HUES48 (cell line): ENCODE data around the gene GRIN2D.

Experiments
- H3K27ac ChIP-seq: one replicate; pipeline ENCODE4 v1.7.0; 2013; ENCODE audit warnings: low read depth, low read length, inconsistent platforms
- H3K27me3 ChIP-seq: 2 replicates; pipeline ENCODE4 v1.6.1; 2013; ENCODE audit warnings: mild to moderate bottlenecking, low read length; ENCODE audit not compliant: control insufficient read depth, insufficient read depth
- H3K36me3 ChIP-seq: 2 replicates; pipeline ENCODE4 v1.6.1; 2013; ENCODE audit warnings: low read length; ENCODE audit not compliant: control insufficient read depth, insufficient read depth
- H3K4me1 ChIP-seq: 2 replicates; pipeline ENCODE4 v1.6.1; 2013; ENCODE audit warnings: mild to moderate bottlenecking, low read length; ENCODE audit not compliant: control insufficient read depth, insufficient read depth
- H3K4me3 ChIP-seq: 2 replicates; pipeline ENCODE4 v1.5.1; 2013; ENCODE audit warnings: mild to moderate bottlenecking, low read depth, low read length
- H3K9ac ChIP-seq: 2 replicates; pipeline ENCODE4 v1.6.1; 2013; ENCODE audit warnings: mild to moderate bottlenecking, low read depth, low read length, moderate library complexity
- H3K9me3 ChIP-seq: 2 replicates; pipeline ENCODE4 v1.6.1; 2013; ENCODE audit warnings: low read length; ENCODE audit not compliant: control insufficient read depth, insufficient read depth

The GRIN2D gene

GRCh38 chr19:48418317-48419064, 25.0 kb downstream of the GRIN2D start:
- Histone ChIP-seq H3K4me1 (peaks cover 20% of the 10 kb centered on the region; the same call in 1 of the 2 replicates), H3K27ac (no peak overlapping the region), H3K36me3 (no peaks in the 10 kb centered on the region), H3K27me3 (no peaks in the 10 kb centered on the region), H3K9me3 (no peaks in the 10 kb centered on the region), H3K4me3 (no peak overlapping the region), H3K9ac (no peak overlapping the region)

DNA sequence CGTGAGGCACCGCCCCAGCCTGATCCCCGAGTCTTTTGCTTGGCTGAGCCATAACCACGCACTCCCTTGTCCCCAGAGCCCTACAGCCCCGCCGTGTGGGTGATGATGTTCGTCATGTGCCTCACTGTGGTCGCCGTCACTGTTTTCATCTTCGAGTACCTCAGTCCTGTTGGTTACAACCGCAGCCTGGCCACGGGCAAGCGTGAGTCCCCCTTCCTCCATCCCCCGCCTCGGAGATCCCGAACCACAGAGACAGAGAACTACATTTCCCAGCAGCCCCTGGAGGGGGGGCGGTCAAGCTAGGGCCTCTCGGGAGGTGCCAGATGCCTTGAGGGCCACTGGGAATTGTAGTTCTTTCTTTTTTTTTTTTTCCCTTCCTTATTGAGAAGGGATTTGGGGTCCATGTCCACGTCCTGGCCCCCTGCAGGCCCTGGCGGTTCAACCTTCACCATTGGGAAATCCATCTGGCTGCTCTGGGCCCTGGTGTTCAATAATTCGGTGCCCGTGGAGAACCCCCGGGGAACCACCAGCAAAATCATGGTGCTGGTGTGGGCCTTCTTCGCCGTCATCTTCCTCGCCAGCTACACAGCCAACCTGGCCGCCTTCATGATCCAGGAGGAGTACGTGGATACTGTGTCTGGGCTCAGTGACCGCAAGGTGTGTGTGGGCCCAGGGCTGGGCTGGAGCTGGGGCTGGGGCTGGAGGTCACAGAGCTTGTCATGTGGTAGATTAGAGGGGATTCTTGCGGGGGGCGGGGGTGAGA, 25.9 kb downstream of the GRIN2D start:
- H3K4me3 ChIP-seq: no peak overlapping the region
- no peak overlapping the region for H3K9ac ChIP-seq
- H3K4me1 ChIP-seq: peaks cover 13% of the 10 kb centered on the region; the same call in 1 of the 2 replicates

DNA sequence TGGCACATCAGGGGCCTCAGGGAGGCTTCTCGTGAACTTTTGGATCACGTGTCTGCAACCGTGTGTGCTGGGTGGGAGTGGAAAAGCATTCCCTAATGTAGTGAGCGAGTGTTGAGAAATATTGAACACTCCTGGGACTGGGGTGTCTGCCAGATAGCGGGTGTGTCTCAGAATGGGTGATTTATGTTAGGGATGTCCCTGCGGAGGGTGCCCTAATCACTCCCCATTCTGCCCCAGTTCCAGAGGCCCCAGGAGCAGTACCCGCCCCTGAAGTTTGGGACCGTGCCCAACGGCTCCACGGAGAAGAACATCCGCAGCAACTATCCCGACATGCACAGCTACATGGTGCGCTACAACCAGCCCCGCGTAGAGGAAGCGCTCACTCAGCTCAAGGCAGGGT, 28.1 kb downstream of the GRIN2D start:
- no peak overlapping the region for H3K4me3 ChIP-seq
- no peaks in the 10 kb centered on the region for H3K27me3 ChIP-seq
- no peaks in the 10 kb centered on the region for H3K36me3 ChIP-seq
- H3K9me3 ChIP-seq: no peaks in the 10 kb centered on the region
- H3K27ac ChIP-seq: no peak overlapping the region
- no peak overlapping the region for H3K9ac ChIP-seq
- 0 out of 2 replicates have a peak, but pooled peaks cover 4% of the 10 kb centered on the region for H3K4me1 ChIP-seq

More for the DNA sequence above, 25.9 kb downstream of the GRIN2D start:
- Histone ChIP-seq H3K27ac (no peak overlapping the region), H3K27me3 (no peaks in the 10 kb centered on the region), H3K36me3 (no peaks in the 10 kb centered on the region), H3K9me3 (no peaks in the 10 kb centered on the region)

GRCh38 chr19:48424694-48425219, 31.3 kb downstream of the GRIN2D start:
- H3K27ac ChIP-seq: peak overlapping the region; percentile 92
- no peaks in the 10 kb centered on the region for H3K36me3 ChIP-seq
- H3K9ac ChIP-seq: peak overlapping the region; percentile 53; the same call in 1 of the 2 replicates
- H3K27me3 ChIP-seq: no peaks in the 10 kb centered on the region
- peak overlapping the region; percentile 24; the same call in 1 of the 2 replicates for H3K4me3 ChIP-seq
- no peaks in the 10 kb centered on the region for H3K4me1 ChIP-seq
- no peaks in the 10 kb centered on the region for H3K9me3 ChIP-seq

- H3K27ac ChIP-seq: no peak overlapping the region
- no peak overlapping the region for H3K9ac ChIP-seq
- H3K27me3 ChIP-seq: no peaks in the 10 kb centered on the region
Measured at GRCh38 chr19:48428670-48429069, 35.2 kb downstream of the GRIN2D start.

GRCh38 chr19:48433337-48433736, 39.9 kb downstream of the GRIN2D start:
- no peak overlapping the region for H3K27ac ChIP-seq
- H3K9me3 ChIP-seq: no peaks in the 10 kb centered on the region; the same call in 1 of the 2 replicates
- H3K27me3 ChIP-seq: no peaks in the 10 kb centered on the region

More at GRCh38 chr19:48428670-48429069, 35.2 kb downstream of the GRIN2D start:
- Histone ChIP-seq H3K4me3 (no peak overlapping the region), H3K36me3 (no peaks in the 10 kb centered on the region), H3K9me3 (no peaks in the 10 kb centered on the region; the same call in 1 of the 2 replicates), H3K4me1 (no peaks in the 10 kb centered on the region)

GRCh38 chr19:48436586-48436985, 43.1 kb downstream of the GRIN2D start:
- no peak overlapping the region for H3K27ac ChIP-seq
- no peak overlapping the region for H3K9ac ChIP-seq
- H3K9me3 ChIP-seq: no peaks in the 10 kb centered on the region
- no peaks in the 10 kb centered on the region for H3K36me3 ChIP-seq
- H3K4me3 ChIP-seq: no peak overlapping the region
- 0 out of 2 replicates have a peak, but pooled peaks cover 4% of the 10 kb centered on the region for H3K4me1 ChIP-seq
- H3K27me3 ChIP-seq: peaks cover 2% of the 10 kb centered on the region

More at GRCh38 chr19:48433337-48433736, 39.9 kb downstream of the GRIN2D start:
- Histone ChIP-seq H3K4me1 (0 out of 2 replicates have a peak, but pooled peaks cover 4% of the 10 kb centered on the region), H3K4me3 (no peak overlapping the region), H3K9ac (no peak overlapping the region), H3K36me3 (no peaks in the 10 kb centered on the region)

GRCh38 chr19:48441360-48442050, 48.0 kb downstream of the GRIN2D start:
- H3K27ac ChIP-seq: no peak overlapping the region
- H3K9ac ChIP-seq: no peak overlapping the region
- H3K27me3 ChIP-seq: peaks cover 25% of the 10 kb centered on the region
- no peaks in the 10 kb centered on the region for H3K9me3 ChIP-seq
- H3K4me3 ChIP-seq: no peak overlapping the region
- 0 out of 2 replicates have a peak, but pooled peaks cover under 1% of the 10 kb centered on the region for H3K36me3 ChIP-seq
- H3K4me1 ChIP-seq: peaks cover 11% of the 10 kb centered on the region; the same call in 1 of the 2 replicates

GRCh38 chr19:48442116-48443035, 48.9 kb downstream of the GRIN2D start:
- Histone ChIP-seq H3K9ac (no peak overlapping the region), H3K27ac (no peak overlapping the region), H3K27me3 (peaks cover 25% of the 10 kb centered on the region), H3K9me3 (no peaks in the 10 kb centered on the region), H3K4me3 (no peak overlapping the region), H3K36me3 (peaks cover 8% of the 10 kb centered on the region), H3K4me1 (peaks cover 10% of the 10 kb centered on the region; the same call in 1 of the 2 replicates)
